ENCODE measurements around the gene METTL25B.

The METTL25B gene

GRCh38 chr1:156767879-156768604 lies 39.8 kb downstream of the METTL25B start:
- WGBS (ENCODE audit: extremely low coverage, insufficient coverage, insufficient read length), result no CpG with 5 or more reads among the region's 31 CpGs
- H3K4me2 ChIP-seq (ENCODE audit: low read length), result peak overlapping the region; percentile 92
- H2BK5ac ChIP-seq (ENCODE audit: low read depth, low read length, poor library complexity), result peak overlapping the region; percentile 79

DNA sequence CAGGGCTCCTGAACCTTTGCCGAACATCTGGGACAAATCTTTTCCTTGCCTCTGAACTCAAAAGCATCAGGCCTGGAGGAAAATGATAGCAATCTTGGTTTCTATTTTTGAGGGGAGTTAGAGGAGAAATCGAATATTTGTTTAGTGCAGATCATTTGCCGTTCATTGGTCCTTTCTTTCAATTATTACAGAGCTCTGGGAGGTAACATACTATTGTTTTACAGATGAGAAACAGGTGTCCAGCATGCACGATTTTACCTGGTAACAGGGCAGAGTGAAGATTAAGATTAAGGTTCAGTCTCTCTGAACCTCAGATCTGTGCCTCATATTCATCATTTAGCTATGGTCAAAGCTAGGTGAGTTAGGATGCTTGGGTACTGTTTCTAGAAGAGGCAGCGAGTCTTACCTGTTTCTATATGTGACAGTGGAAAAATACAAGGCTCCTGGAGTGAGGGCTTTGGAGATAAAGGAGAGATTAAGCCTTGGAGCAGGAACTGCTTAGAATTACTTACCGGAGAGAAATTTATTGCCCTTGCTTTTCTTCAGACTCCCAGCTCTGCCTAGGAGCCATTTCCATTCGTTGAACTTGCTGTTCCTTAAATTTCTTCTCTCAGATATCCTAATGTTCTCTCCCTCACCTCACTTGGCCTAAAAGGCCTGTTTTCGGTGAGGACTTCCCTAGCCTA lies 40.5 kb downstream of the METTL25B start:
- Histone ChIP-seq H3K18ac (ENCODE audit: low read length) (no peak overlapping the region), H3K4me3 (ENCODE audit: low read depth, low read length) (peak overlapping the region; percentile 91), H2BK12ac (ENCODE audit: low read length) (no peak overlapping the region), H3K79me1 (ENCODE audit: low read length) (peaks cover 12% of the 10 kb centered on the region), H3K4ac (ENCODE audit: low read depth, low read length) (peak overlapping the region; percentile 87), H3K36me3 (ENCODE audit: control insufficient read depth in 1 of 2, insufficient read depth in 2 of 2, low read length in 2 of 2) (peaks cover 6 to 14% of the 10 kb centered on the region in 2 experiments), H3K23ac (ENCODE audit: low read length) (no peak overlapping the region), H3K27ac (ENCODE audit: low read depth, low read length) (no peak overlapping the region), H4K91ac (ENCODE audit: low read depth, low read length) (no peak overlapping the region), H4K8ac (ENCODE audit: low read depth, low read length) (no peak overlapping the region), H3K4me1 (ENCODE audit: control insufficient read depth in 1 of 2, insufficient read depth in 2 of 2, low read length in 2 of 2) (peaks cover 5 to 10% of the 10 kb centered on the region in 2 experiments), H3K14ac (ENCODE audit: low read length) (peak overlapping the region; percentile 96), H3K27me3 (ENCODE audit: insufficient read depth, low read length) (no peaks in the 10 kb centered on the region), H3K9me3 (ENCODE audit: insufficient read depth, low read depth, low read length) (no peaks in the 10 kb centered on the region), H2BK120ac (ENCODE audit: insufficient read depth, low read length, poor library complexity) (no peak overlapping the region), H3K9ac (ENCODE audit: low read length) (peak overlapping the region; percentile 98), H2BK5ac (ENCODE audit: low read depth, low read length, poor library complexity) (no peak overlapping the region), H2AK5ac (ENCODE audit: low read length) (no peak overlapping the region), H2AFZ (ENCODE audit: insufficient read depth, low read length, poor library complexity) (no peak overlapping the region), H3K4me2 (ENCODE audit: low read length) (peak overlapping the region; percentile 92), H3K79me2 (ENCODE audit: control insufficient read depth, insufficient read depth, low read length, poor library complexity) (peaks cover 18% of the 10 kb centered on the region), H4K12ac (ENCODE audit: low read depth, low read length) (peak overlapping the region; percentile 68)
- WGBS (ENCODE audit: extremely low coverage, insufficient coverage, insufficient read length), result no CpG with 5 or more reads among the region's 8 CpGs
- DNase-seq, result peak in 1 of 2 donors; percentile 39

More at GRCh38 chr1:156767879-156768604, 39.8 kb downstream of the METTL25B start:
- Histone ChIP-seq H2AK5ac (ENCODE audit: low read length) (peak overlapping the region; percentile 89), H3K4ac (ENCODE audit: low read depth, low read length) (peak overlapping the region; percentile 87), H3K14ac (ENCODE audit: low read length) (peak overlapping the region; percentile 96), H3K79me1 (ENCODE audit: low read length) (peaks cover 12% of the 10 kb centered on the region), H3K4me3 (ENCODE audit: low read depth, low read length) (peak overlapping the region; percentile 91), H3K36me3 (ENCODE audit: control insufficient read depth in 1 of 2, insufficient read depth in 2 of 2, low read length in 2 of 2) (peaks cover 6 to 10% of the 10 kb centered on the region in 2 experiments), H4K8ac (ENCODE audit: low read depth, low read length) (peak overlapping the region; percentile 90), H2BK120ac (ENCODE audit: insufficient read depth, low read length, poor library complexity) (peak overlapping the region; percentile 74), H4K91ac (ENCODE audit: low read depth, low read length) (peak overlapping the region; percentile 85), H4K12ac (ENCODE audit: low read depth, low read length) (peak overlapping the region; percentile 68), H3K27ac (ENCODE audit: low read depth, low read length) (peak overlapping the region; percentile 55), H2AFZ (ENCODE audit: insufficient read depth, low read length, poor library complexity) (peak overlapping the region; percentile 58), H3K9me3 (ENCODE audit: insufficient read depth, low read depth, low read length) (no peaks in the 10 kb centered on the region), H3K23ac (ENCODE audit: low read length) (no peak overlapping the region), H3K4me1 (ENCODE audit: control insufficient read depth in 1 of 2, insufficient read depth in 2 of 2, low read length in 2 of 2) (peaks cover 5 to 10% of the 10 kb centered on the region in 2 experiments), H3K9ac (ENCODE audit: low read length) (peak overlapping the region; percentile 98), H3K79me2 (ENCODE audit: control insufficient read depth, insufficient read depth, low read length, poor library complexity) (peaks cover 18% of the 10 kb centered on the region), H3K27me3 (ENCODE audit: insufficient read depth, low read length) (no peaks in the 10 kb centered on the region), H3K18ac (ENCODE audit: low read length) (peak overlapping the region; percentile 81), H2BK12ac (ENCODE audit: low read length) (no peak overlapping the region)
- peak; percentile 4 to 12 for DNase-seq

DNA sequence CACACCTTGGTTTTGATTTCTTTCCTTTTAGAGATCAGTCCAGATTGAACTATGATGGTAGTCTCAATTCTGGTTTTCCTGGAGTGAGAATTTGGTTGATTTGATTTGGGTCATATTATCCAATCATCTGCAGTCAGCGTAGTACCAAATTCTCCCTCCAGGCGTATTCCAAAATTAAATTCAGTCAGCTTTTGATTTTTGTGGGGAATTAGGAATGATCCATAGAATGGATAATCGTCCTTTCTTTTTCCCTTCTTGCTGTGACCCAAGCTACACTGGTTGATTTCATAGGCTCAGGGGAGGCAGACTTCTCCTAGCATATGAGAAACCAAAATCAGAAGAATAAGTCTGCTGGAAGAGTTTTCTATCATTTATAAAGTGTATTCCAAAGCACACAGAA lies 44.0 kb downstream of the METTL25B start:
- H3K4me3 ChIP-seq (ENCODE audit: low read depth, low read length), result no peak overlapping the region
- no peaks in the 10 kb centered on the region for H3K27me3 ChIP-seq (ENCODE audit: insufficient read depth, low read length)
- H2BK120ac ChIP-seq (ENCODE audit: insufficient read depth, low read length, poor library complexity), result no peak overlapping the region
- no peak overlapping the region for H3K14ac ChIP-seq (ENCODE audit: low read length)
- H3K9me3 ChIP-seq (ENCODE audit: insufficient read depth, low read depth, low read length), result no peaks in the 10 kb centered on the region
- H4K91ac ChIP-seq (ENCODE audit: low read depth, low read length), result no peak overlapping the region
- peaks cover 21% of the 10 kb centered on the region for H3K79me2 ChIP-seq (ENCODE audit: control insufficient read depth, insufficient read depth, low read length, poor library complexity)
- no peak overlapping the region for H3K18ac ChIP-seq (ENCODE audit: low read length)
- no CpG with 5 or more reads among the region's 3 CpGs for WGBS (ENCODE audit: extremely low coverage, insufficient coverage, insufficient read length)
- no peak overlapping the region for H3K23ac ChIP-seq (ENCODE audit: low read length)
- peak overlapping the region; percentile 39 for H3K4ac ChIP-seq (ENCODE audit: low read depth, low read length)
- H3K27ac ChIP-seq (ENCODE audit: low read depth, low read length), result no peak overlapping the region
- no peak overlapping the region for H2AFZ ChIP-seq (ENCODE audit: insufficient read depth, low read length, poor library complexity)
- peaks cover 8% of the 10 kb centered on the region for H3K79me1 ChIP-seq (ENCODE audit: low read length)
- peaks cover 8 to 16% of the 10 kb centered on the region in 2 experiments for H3K36me3 ChIP-seq (ENCODE audit: control insufficient read depth in 1 of 2, insufficient read depth in 2 of 2, low read length in 2 of 2)
- no peak overlapping the region for H3K4me2 ChIP-seq (ENCODE audit: low read length)
- H3K4me1 ChIP-seq (ENCODE audit: control insufficient read depth in 1 of 2, insufficient read depth in 2 of 2, low read length in 2 of 2), result peaks cover 2 to 5% of the 10 kb centered on the region in 2 experiments
- H2BK5ac ChIP-seq (ENCODE audit: low read depth, low read length, poor library complexity), result no peak overlapping the region
- H3K9ac ChIP-seq (ENCODE audit: low read length), result no peak overlapping the region
- H4K8ac ChIP-seq (ENCODE audit: low read depth, low read length), result no peak overlapping the region
- H2BK12ac ChIP-seq (ENCODE audit: low read length), result no peak overlapping the region
- H4K12ac ChIP-seq (ENCODE audit: low read depth, low read length), result no peak overlapping the region
- H2AK5ac ChIP-seq (ENCODE audit: low read length), result no peak overlapping the region
- no peak for DNase-seq

DNA sequence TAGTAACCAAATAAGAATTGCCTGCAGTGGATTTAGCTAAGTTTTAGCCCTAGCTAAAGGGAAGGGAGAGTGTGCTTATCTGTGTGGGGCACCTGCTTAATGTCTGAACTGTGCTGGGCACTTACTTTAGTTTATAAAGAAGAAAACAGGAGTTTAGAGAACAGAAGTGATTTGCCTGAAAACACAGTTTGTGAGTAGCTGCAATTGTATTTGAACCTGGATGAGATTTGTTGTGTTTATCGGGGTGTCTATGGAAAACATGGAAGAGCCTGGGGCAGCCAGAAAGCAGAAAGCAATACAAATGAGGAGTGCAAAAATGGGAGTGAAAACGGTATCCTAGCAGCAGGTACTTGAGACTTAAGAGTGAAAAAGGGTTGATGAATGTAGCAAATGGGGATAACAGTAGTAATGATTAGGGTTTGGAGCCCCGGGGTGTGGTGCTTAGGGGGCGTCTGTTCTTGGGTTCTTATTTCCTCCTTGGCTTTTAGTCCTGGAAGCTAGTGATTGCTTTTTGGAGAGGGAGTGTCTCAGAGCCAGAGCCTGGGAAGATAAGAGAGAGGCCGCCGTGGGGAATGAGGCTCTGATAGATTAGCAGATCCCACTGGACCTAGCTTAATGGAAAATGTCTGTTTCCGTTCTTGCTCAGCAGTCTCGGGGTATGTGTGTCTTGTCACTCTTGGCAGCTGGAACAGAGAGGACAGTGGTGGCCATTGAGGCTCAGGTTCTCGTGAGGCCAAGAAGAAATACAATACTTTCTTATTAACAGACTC lies 44.6 kb downstream of the METTL25B start:
- Histone ChIP-seq H3K23ac (ENCODE audit: low read length) (no peak overlapping the region), H3K79me1 (ENCODE audit: low read length) (peaks cover 3% of the 10 kb centered on the region), H3K79me2 (ENCODE audit: control insufficient read depth, insufficient read depth, low read length, poor library complexity) (peaks cover 16% of the 10 kb centered on the region), H2BK12ac (ENCODE audit: low read length) (no peak overlapping the region), H3K4me2 (ENCODE audit: low read length) (peak overlapping the region; percentile 22), H4K91ac (ENCODE audit: low read depth, low read length) (no peak overlapping the region), H2AFZ (ENCODE audit: insufficient read depth, low read length, poor library complexity) (no peak overlapping the region), H3K36me3 (ENCODE audit: control insufficient read depth in 1 of 2, insufficient read depth in 2 of 2, low read length in 2 of 2) (peaks cover 8 to 16% of the 10 kb centered on the region in 2 experiments), H3K4me3 (ENCODE audit: low read depth, low read length) (no peak overlapping the region), H3K27me3 (ENCODE audit: insufficient read depth, low read length) (no peaks in the 10 kb centered on the region), H4K8ac (ENCODE audit: low read depth, low read length) (no peak overlapping the region), H3K9ac (ENCODE audit: low read length) (no peak overlapping the region), H2BK5ac (ENCODE audit: low read depth, low read length, poor library complexity) (no peak overlapping the region), H3K18ac (ENCODE audit: low read length) (no peak overlapping the region), H3K14ac (ENCODE audit: low read length) (no peak overlapping the region), H3K27ac (ENCODE audit: low read depth, low read length) (no peak overlapping the region), H3K4me1 (ENCODE audit: control insufficient read depth in 1 of 2, insufficient read depth in 2 of 2, low read length in 2 of 2) (peaks cover 2 to 5% of the 10 kb centered on the region in 2 experiments), H3K9me3 (ENCODE audit: insufficient read depth, low read depth, low read length) (no peaks in the 10 kb centered on the region), H3K4ac (ENCODE audit: low read depth, low read length) (peak overlapping the region; percentile 44), H4K12ac (ENCODE audit: low read depth, low read length) (no peak overlapping the region), H2AK5ac (ENCODE audit: low read length) (no peak overlapping the region), H2BK120ac (ENCODE audit: insufficient read depth, low read length, poor library complexity) (no peak overlapping the region)
- DNase-seq, result no peak
- WGBS (ENCODE audit: extremely low coverage, insufficient coverage, insufficient read length), result no CpG with 5 or more reads among the region's 9 CpGs
